ENCODE measurements around the gene ACVRL1. TPM values are rescaled to one million over a fixed set of nuclear protein-coding genes. Genes with fewer than 3 reads are reported as not detected.

ACVRL1 gene
- total RNA-seq, 1 donor: 9.8 TPM

DNA sequence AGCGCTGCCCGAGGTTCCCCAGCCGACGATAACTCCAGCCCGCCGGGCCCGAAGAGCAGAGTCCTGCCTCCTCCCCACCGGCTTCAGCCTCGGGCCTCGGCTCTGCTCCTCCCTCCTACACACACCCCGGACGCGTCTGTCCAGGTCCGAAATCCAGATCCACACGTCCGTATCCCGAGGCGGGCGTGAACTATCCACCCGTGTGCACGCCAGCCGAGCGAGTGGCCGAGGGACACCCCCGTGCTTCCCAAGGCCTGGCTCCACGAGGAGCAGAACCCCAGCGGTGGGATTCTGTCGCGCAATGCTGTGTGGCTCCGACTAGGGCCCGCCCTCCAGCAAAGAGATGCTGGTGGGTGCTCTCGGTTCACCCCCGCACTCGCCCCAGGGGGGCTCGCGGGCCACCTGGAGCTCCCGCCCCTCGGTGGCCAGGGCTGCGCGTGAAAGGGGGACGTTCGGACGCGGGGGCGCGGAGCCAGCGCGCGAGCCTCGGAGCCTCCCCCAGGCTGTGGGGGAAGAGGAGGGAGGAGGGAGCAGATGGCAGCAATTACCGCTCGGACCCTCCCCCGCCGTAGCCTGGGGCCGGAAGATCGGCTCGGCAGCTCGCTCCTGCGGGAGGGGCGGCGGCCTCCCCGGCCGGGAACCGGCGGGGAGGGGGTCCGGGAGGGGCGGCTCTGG, 38.3 kb upstream of the ACVRL1 start:
- H3K79me2 ChIP-seq (ENCODE audit: insufficient read depth, low read length): no peaks in the 10 kb centered on the region
- peak overlapping the region; percentile 86 for H3K4me2 ChIP-seq (ENCODE audit: insufficient read depth, low read length)
- TF ChIP-seq, protein P1, sequence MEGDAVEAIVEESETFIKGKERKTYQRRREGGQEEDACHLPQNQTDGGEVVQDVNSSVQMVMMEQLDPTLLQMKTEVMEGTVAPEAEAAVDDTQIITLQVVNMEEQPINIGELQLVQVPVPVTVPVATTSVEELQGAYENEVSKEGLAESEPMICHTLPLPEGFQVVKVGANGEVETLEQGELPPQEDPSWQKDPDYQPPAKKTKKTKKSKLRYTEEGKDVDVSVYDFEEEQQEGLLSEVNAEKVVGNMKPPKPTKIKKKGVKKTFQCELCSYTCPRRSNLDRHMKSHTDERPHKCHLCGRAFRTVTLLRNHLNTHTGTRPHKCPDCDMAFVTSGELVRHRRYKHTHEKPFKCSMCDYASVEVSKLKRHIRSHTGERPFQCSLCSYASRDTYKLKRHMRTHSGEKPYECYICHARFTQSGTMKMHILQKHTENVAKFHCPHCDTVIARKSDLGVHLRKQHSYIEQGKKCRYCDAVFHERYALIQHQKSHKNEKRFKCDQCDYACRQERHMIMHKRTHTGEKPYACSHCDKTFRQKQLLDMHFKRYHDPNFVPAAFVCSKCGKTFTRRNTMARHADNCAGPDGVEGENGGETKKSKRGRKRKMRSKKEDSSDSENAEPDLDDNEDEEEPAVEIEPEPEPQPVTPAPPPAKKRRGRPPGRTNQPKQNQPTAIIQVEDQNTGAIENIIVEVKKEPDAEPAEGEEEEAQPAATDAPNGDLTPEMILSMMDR (IDR thresholded peaks at IDR 0.05; ENCODE audit: extremely low read depth, low read depth, low read length): no peak
- no peaks in the 10 kb centered on the region for H4K20me1 ChIP-seq (ENCODE audit: insufficient read depth, low read length)
- H3K36me3 ChIP-seq (ENCODE audit: insufficient read depth, low read length): no peaks in the 10 kb centered on the region
- H3K27ac ChIP-seq (ENCODE audit: low read depth, low read length): no peak overlapping the region
- peak; percentile 93 for DNase-seq (ENCODE audit: insufficient read length, low spot score, missing footprints)
- H3K27me3 ChIP-seq (ENCODE audit: insufficient read depth, low read length): peaks cover 20% of the 10 kb centered on the region
- peak overlapping the region; percentile 94 for H2AFZ ChIP-seq (ENCODE audit: low read length)
- H3K9me3 ChIP-seq (ENCODE audit: low read depth, low read length): no peaks in the 10 kb centered on the region
- H3K4me3 ChIP-seq (ENCODE audit: insufficient read depth, low read length): peak overlapping the region; percentile 73
- H3K4me1 ChIP-seq (ENCODE audit: insufficient read depth, low read length): peaks cover 10% of the 10 kb centered on the region

DNA sequence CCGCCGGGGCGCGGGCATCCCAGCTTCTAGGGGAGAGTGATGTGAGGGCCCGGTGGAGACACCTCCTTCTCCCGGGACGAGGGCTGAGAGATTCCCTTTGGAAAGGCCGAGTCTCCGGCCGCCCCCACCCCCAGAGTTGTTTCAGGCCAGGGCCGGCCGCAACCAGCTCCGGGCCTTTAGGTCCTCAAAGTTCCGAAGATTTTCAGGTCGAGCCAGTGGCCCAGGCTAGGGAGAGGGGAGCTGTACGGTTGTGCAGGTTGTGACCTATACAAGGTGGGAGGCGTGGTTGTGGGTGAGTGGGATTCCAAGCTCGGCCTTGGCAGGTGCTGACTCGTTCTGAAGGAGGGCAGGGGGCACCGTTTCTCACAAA, 37.8 kb upstream of the ACVRL1 start:
- Histone ChIP-seq H3K36me3 (ENCODE audit: insufficient read depth, low read length) (no peaks in the 10 kb centered on the region), H2AFZ (ENCODE audit: low read length) (no peak overlapping the region), H3K4me1 (ENCODE audit: insufficient read depth, low read length) (peaks cover 5% of the 10 kb centered on the region), H3K79me2 (ENCODE audit: insufficient read depth, low read length) (no peaks in the 10 kb centered on the region), H3K27me3 (ENCODE audit: insufficient read depth, low read length) (peaks cover 22% of the 10 kb centered on the region), H3K9me3 (ENCODE audit: low read depth, low read length) (no peaks in the 10 kb centered on the region), H3K4me2 (ENCODE audit: insufficient read depth, low read length) (peak overlapping the region; percentile 86), H3K27ac (ENCODE audit: low read depth, low read length) (no peak overlapping the region), H4K20me1 (ENCODE audit: insufficient read depth, low read length) (no peaks in the 10 kb centered on the region), H3K4me3 (ENCODE audit: insufficient read depth, low read length) (peak overlapping the region; percentile 73)
- TF ChIP-seq, protein P1 (IDR thresholded peaks at IDR 0.05; ENCODE audit: extremely low read depth, low read depth, low read length): no peak
- no peak for DNase-seq (ENCODE audit: insufficient read length, low spot score, missing footprints)

DNA sequence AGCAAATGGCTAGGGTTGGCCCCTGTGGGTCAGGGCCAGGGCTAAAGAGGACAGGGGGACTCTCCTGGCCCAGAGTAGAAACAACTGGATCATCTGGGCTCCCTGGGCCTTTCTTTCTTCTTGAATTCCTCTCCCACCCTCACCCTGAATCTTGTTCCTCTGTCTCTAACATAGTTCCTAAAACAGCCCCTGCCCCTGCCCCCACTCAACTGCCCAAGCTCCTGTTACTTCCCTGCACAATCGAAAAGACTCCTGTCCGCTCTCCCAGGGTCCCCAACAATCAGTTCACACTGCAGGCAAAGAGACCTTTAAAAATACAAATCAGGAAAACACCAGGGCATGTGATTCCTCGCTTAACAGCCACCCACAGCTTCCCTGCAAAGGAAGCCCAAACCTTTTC, 37.4 kb upstream of the ACVRL1 start:
- Histone ChIP-seq H3K9me3 (ENCODE audit: low read depth, low read length) (no peaks in the 10 kb centered on the region), H3K4me3 (ENCODE audit: insufficient read depth, low read length) (no peak overlapping the region), H3K36me3 (ENCODE audit: insufficient read depth, low read length) (no peaks in the 10 kb centered on the region), H3K27me3 (ENCODE audit: insufficient read depth, low read length) (peaks cover 18% of the 10 kb centered on the region), H4K20me1 (ENCODE audit: insufficient read depth, low read length) (no peaks in the 10 kb centered on the region), H3K4me1 (ENCODE audit: insufficient read depth, low read length) (peaks cover under 1% of the 10 kb centered on the region), H3K79me2 (ENCODE audit: insufficient read depth, low read length) (no peaks in the 10 kb centered on the region), H3K27ac (ENCODE audit: low read depth, low read length) (no peak overlapping the region), H2AFZ (ENCODE audit: low read length) (no peak overlapping the region), H3K4me2 (ENCODE audit: insufficient read depth, low read length) (no peak overlapping the region)
- TF ChIP-seq, protein P1 (IDR thresholded peaks at IDR 0.05; ENCODE audit: extremely low read depth, low read depth, low read length): no peak
- DNase-seq (ENCODE audit: insufficient read length, low spot score, missing footprints): no peak

DNA sequence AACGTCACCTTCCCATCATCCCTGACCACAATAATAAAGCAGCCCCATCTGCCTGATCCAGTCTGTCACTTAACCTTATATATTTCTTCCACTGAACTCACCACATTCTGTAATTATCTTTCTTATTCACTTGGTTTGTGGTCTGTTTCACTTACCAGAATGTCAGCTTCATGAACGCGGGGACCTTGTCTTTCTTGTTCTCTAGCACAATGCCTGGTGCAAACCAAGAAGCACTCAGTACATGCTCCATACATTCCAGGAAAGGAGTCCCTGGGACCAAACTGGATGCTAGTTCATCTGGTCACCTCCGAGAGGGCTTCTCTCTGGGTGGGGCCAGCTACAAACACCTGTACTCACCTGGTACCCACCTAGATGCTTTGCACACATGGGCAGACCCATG, 36.8 kb upstream of the ACVRL1 start:
- Histone ChIP-seq H3K27ac (ENCODE audit: low read depth, low read length) (no peak overlapping the region), H3K4me1 (ENCODE audit: insufficient read depth, low read length) (no peaks in the 10 kb centered on the region), H3K27me3 (ENCODE audit: insufficient read depth, low read length) (peaks cover 16% of the 10 kb centered on the region), H2AFZ (ENCODE audit: low read length) (no peak overlapping the region), H3K9me3 (ENCODE audit: low read depth, low read length) (no peaks in the 10 kb centered on the region), H3K79me2 (ENCODE audit: insufficient read depth, low read length) (no peaks in the 10 kb centered on the region), H4K20me1 (ENCODE audit: insufficient read depth, low read length) (no peaks in the 10 kb centered on the region), H3K4me2 (ENCODE audit: insufficient read depth, low read length) (no peak overlapping the region), H3K36me3 (ENCODE audit: insufficient read depth, low read length) (no peaks in the 10 kb centered on the region), H3K4me3 (ENCODE audit: insufficient read depth, low read length) (no peak overlapping the region)
- TF ChIP-seq, protein P1 (IDR thresholded peaks at IDR 0.05; ENCODE audit: extremely low read depth, low read depth, low read length): no peak
- DNase-seq (ENCODE audit: insufficient read length, low spot score, missing footprints): no peak
